ENCODE measurements around the gene ASB12.

Gene ASB12

DNA sequence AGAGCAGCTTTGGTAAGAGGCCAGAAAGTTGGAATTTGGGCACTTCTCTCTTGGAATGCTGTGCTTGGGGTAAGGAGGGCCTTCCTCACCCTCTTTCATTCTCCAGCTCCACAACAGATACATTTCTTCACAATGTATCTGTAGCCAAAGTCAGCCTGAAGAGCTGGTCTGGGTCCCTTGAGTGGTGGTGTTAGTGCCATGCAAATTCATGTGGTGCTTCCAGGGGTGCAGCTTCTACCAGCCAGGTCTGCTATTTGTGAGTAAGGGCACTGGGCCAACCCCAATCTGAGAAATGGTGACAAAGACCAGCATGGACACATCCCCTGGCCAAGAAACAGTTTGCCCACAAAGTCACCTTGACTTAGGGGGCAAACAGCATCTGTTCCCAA lies 42.7 kb downstream of the ASB12 start:
- Histone ChIP-seq H3K27ac (ENCODE audit: low read depth, low read length) (no peak overlapping the region), H3K79me2 (ENCODE audit: control insufficient read depth, low read length) (no peaks in the 10 kb centered on the region), H3K9me3 (ENCODE audit: control insufficient read depth, insufficient read depth, low read length) (no peaks in the 10 kb centered on the region), H4K20me1 (ENCODE audit: control insufficient read depth, insufficient read depth, low read depth, low read length) (no peaks in the 10 kb centered on the region), H3K4me3 (ENCODE audit: low read length) (no peak overlapping the region), H3K4me2 (ENCODE audit: low read length) (no peak overlapping the region), H3K36me3 (ENCODE audit: control insufficient read depth, low read length) (no peaks in the 10 kb centered on the region), H3K9me2 (replicated peaks; ENCODE audit: control insufficient read depth, low read length) (no peaks in the 10 kb centered on the region), H3K4me1 (ENCODE audit: control insufficient read depth, low read length) (no peaks in the 10 kb centered on the region), H3F3A (ENCODE audit: control insufficient read depth, insufficient read depth) (no peaks in the 10 kb centered on the region), H3K27me3 (ENCODE audit: control insufficient read depth, low read length) (no peaks in the 10 kb centered on the region)
- TF ChIP-seq, protein P1, sequence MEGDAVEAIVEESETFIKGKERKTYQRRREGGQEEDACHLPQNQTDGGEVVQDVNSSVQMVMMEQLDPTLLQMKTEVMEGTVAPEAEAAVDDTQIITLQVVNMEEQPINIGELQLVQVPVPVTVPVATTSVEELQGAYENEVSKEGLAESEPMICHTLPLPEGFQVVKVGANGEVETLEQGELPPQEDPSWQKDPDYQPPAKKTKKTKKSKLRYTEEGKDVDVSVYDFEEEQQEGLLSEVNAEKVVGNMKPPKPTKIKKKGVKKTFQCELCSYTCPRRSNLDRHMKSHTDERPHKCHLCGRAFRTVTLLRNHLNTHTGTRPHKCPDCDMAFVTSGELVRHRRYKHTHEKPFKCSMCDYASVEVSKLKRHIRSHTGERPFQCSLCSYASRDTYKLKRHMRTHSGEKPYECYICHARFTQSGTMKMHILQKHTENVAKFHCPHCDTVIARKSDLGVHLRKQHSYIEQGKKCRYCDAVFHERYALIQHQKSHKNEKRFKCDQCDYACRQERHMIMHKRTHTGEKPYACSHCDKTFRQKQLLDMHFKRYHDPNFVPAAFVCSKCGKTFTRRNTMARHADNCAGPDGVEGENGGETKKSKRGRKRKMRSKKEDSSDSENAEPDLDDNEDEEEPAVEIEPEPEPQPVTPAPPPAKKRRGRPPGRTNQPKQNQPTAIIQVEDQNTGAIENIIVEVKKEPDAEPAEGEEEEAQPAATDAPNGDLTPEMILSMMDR (IDR thresholded peaks at IDR 0.05; ENCODE audit: low read depth, low read length, poor library complexity, severe bottlenecking): no peak
- no peak for TF ChIP-seq EZH2phosphoT487 (IDR thresholded peaks at IDR 0.05; ENCODE audit: borderline replicate concordance, low read length)

DNA sequence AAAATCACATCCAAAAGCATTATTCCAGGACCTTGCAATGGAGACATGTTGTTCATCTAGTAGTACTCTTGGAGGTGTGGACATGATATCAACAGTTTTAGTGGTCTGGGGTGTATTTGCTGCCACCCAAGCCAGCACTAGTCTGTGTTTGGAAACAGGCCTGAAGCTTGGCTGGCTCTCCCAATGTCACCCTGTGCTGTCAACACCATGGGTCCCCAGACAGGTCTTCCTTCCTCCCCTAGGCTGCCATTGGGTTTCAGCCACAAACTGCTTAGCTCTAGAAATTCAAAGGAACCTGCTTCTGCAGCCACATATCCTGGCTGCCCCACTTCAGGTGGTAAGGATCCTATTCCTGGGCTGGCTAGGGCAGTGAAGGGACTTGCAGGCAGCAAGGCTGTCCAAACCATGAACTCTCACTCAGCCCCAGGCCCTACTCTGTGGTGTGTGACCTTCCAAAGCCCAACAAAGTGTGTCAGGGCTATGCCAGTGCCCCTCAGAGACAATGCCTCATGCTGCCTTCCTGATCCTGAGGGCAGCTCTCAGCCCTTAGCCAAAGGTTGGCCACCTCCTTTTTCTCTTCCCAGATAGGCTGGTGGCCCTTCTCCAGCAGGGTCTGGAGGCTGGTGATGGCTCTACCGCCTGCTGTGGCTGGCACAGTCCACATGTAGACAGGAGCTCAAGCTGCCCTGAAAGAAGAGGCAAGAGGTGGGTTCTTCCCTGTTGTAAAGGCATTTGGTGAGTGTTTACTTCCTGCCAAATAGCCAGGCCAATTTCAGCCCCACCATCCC lies 43.2 kb downstream of the ASB12 start:
- Histone ChIP-seq H3F3A (ENCODE audit: control insufficient read depth, insufficient read depth) (no peaks in the 10 kb centered on the region), H3K36me3 (ENCODE audit: control insufficient read depth, low read length) (no peaks in the 10 kb centered on the region), H3K4me1 (ENCODE audit: control insufficient read depth, low read length) (no peaks in the 10 kb centered on the region), H3K9me3 (ENCODE audit: control insufficient read depth, insufficient read depth, low read length) (no peaks in the 10 kb centered on the region), H4K20me1 (ENCODE audit: control insufficient read depth, insufficient read depth, low read depth, low read length) (no peaks in the 10 kb centered on the region), H3K27me3 (ENCODE audit: control insufficient read depth, low read length) (no peaks in the 10 kb centered on the region), H3K4me3 (ENCODE audit: low read length) (no peak overlapping the region), H3K9me2 (replicated peaks; ENCODE audit: control insufficient read depth, low read length) (no peaks in the 10 kb centered on the region), H3K27ac (ENCODE audit: low read depth, low read length) (no peak overlapping the region), H3K79me2 (ENCODE audit: control insufficient read depth, low read length) (no peaks in the 10 kb centered on the region), H3K4me2 (ENCODE audit: low read length) (no peak overlapping the region)
- TF ChIP-seq, protein P1 (IDR thresholded peaks at IDR 0.05; ENCODE audit: low read depth, low read length, poor library complexity, severe bottlenecking): no peak
- TF ChIP-seq EZH2phosphoT487 (IDR thresholded peaks at IDR 0.05; ENCODE audit: borderline replicate concordance, low read length): no peak

DNA sequence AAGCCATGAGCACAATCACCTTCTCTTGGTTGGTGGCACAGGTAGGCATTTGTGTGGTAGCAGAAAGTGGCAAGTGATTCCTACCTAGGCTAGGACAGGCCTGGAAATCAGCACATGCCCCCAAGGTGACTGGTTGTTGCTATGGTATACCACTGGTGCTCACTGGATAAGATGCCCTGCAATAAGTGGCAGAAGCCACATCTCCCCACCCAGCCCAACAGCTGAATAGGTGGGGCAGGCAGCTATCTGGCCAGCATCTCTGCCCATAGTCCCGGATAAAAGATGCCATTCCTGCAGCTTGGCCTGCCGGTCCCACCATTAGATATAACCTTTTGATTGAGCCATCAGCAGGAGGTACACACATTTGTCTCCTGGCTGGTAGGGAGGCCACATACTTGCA lies 46.0 kb downstream of the ASB12 start:
- H3K4me3 ChIP-seq (ENCODE audit: low read length): no peak overlapping the region
- TF ChIP-seq EZH2phosphoT487 (IDR thresholded peaks at IDR 0.05; ENCODE audit: borderline replicate concordance, low read length): no peak
- TF ChIP-seq, protein P1 (IDR thresholded peaks at IDR 0.05; ENCODE audit: low read depth, low read length, poor library complexity, severe bottlenecking): no peak
- no peaks in the 10 kb centered on the region for H4K20me1 ChIP-seq (ENCODE audit: control insufficient read depth, insufficient read depth, low read depth, low read length)
- H3K27me3 ChIP-seq (ENCODE audit: control insufficient read depth, low read length): no peaks in the 10 kb centered on the region
- no peaks in the 10 kb centered on the region for H3K9me3 ChIP-seq (ENCODE audit: control insufficient read depth, insufficient read depth, low read length)
- no peaks in the 10 kb centered on the region for H3K36me3 ChIP-seq (ENCODE audit: control insufficient read depth, low read length)
- H3F3A ChIP-seq (ENCODE audit: control insufficient read depth, insufficient read depth): no peaks in the 10 kb centered on the region
- H3K4me2 ChIP-seq (ENCODE audit: low read length): no peak overlapping the region
- no peaks in the 10 kb centered on the region for H3K4me1 ChIP-seq (ENCODE audit: control insufficient read depth, low read length)
- no peaks in the 10 kb centered on the region for H3K79me2 ChIP-seq (ENCODE audit: control insufficient read depth, low read length)
- no peaks in the 10 kb centered on the region for H3K9me2 ChIP-seq (replicated peaks; ENCODE audit: control insufficient read depth, low read length)
- no peak overlapping the region for H3K27ac ChIP-seq (ENCODE audit: low read depth, low read length)

Data from DOHH2 (cell line).